A549 treated with dexamethasone at 1 μM for 4 hours (cell line): Measurements from ENCODE around the gene WDR1. TPM values are rescaled to one million over a fixed set of nuclear protein-coding genes. Genes with fewer than 3 reads are reported as not detected.

Source experiments
- total RNA-seq: library from RNA; stranded (reverse); fragments of 200-300 nt; extraction: Qiagen RNA extraction; gene quantifications from 5 replicates; pipeline ENCODE4 v1.2.3, GENCODE V29; 2022

The WDR1 gene, protein sequence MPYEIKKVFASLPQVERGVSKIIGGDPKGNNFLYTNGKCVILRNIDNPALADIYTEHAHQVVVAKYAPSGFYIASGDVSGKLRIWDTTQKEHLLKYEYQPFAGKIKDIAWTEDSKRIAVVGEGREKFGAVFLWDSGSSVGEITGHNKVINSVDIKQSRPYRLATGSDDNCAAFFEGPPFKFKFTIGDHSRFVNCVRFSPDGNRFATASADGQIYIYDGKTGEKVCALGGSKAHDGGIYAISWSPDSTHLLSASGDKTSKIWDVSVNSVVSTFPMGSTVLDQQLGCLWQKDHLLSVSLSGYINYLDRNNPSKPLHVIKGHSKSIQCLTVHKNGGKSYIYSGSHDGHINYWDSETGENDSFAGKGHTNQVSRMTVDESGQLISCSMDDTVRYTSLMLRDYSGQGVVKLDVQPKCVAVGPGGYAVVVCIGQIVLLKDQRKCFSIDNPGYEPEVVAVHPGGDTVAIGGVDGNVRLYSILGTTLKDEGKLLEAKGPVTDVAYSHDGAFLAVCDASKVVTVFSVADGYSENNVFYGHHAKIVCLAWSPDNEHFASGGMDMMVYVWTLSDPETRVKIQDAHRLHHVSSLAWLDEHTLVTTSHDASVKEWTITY
- total RNA-seq, result 196 to 267 TPM (median 258 TPM) in 5 replicates

DNA sequence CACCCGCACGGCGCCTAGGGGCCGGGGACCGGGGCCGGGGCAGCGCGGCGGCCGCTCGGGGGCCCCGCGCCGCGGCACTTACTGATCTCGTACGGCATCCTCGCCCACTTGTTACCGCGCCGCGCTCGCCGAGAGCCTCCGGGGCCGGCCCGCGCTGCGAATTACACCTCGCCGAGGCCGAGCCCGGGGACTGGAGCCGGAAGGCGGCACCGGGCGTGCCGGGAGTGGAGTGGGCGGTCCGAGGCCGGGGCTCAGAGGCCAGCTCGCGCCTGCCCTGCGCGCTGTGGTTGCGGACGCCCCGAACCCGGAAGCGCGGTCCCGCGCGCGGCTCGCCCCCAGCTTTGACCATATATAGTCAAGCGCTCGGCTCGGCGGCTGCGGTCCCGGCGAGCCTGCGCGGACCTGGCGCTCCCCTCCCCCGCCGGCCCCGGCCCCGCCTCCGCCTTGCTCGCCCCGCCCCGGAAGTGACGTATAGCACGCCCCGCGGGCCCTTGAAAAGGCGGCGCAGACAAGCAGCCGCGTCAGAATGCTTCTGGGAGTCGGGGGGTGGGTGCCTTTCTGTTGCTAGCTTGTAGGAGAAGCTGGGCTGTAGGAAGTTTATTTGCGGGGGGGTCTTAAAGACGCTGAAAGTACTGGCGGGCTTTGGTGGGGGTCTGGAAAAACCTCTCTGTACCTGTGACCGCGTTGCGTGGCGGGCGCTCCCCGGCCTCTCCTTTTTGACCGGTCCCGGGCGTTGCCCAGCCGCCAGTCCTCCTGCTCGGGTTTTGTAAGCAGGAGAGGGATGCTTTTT lies at the start of gene WDR1:
WDR1 (minus strand) TSS at position 231 of the 790 bp plus-strand sequence; CDS start at position 98, 133 bp downstream.

Other genes starting within 250 kb of the WDR1 start
- 0.32 to 0.59 TPM (median 0.49 TPM) in 5 replicates for gene SLC2A9, start 95.3 kb downstream of the WDR1 start, total RNA-seq